NCI-H1694 treated with DMSO at 0.1 percent for 48 hours (cell line): ENCODE results near the gene IL19.
"Not testable (repeated sequence)": the region's sequence is repeated elsewhere in the genome, so short reads cannot be mapped to it uniquely, and the experiment has no call there.

ENCODE experiments used
- DNase-seq: peaks from one replicate; lab custom pipeline; 2025; lab: John Stamatoyannopoulos, UW

IL19 gene

GRCh38 chr1:206776229-206776628, 5.7 kb downstream of the IL19 start:
- no peak for DNase-seq

- DNase-seq: no peak
Observed at GRCh38 chr1:206778031-206778430, 7.5 kb downstream of the IL19 start.

- not testable (repeated sequence) for DNase-seq
Observed at GRCh38 chr1:206778911-206779310, 8.3 kb downstream of the IL19 start.

- no peak for DNase-seq
Observed at GRCh38 chr1:206779638-206780037, 9.1 kb downstream of the IL19 start.

- DNase-seq: no peak
Observed at GRCh38 chr1:206782448-206782847, 11.9 kb downstream of the IL19 start.

- no peak for DNase-seq
Observed at GRCh38 chr1:206783506-206783905, 12.9 kb downstream of the IL19 start.

- DNase-seq: no peak
Observed at GRCh38 chr1:206784471-206784903, 13.9 kb downstream of the IL19 start.

GRCh38 chr1:206785182-206785765, 14.7 kb downstream of the IL19 start:
- no peak for DNase-seq

GRCh38 chr1:206786212-206786886, 15.8 kb downstream of the IL19 start:
- DNase-seq: no peak

- DNase-seq: no peak
Observed at GRCh38 chr1:206787891-206788290, 17.3 kb downstream of the IL19 start.

GRCh38 chr1:206788487-206789050, 18.0 kb downstream of the IL19 start:
- DNase-seq: no peak

GRCh38 chr1:206790502-206791250, 20.1 kb downstream of the IL19 start:
- no peak for DNase-seq

GRCh38 chr1:206792939-206793607, 22.5 kb downstream of the IL19 start:
- no peak for DNase-seq

- no peak for DNase-seq
Observed at GRCh38 chr1:206793620-206794019, 23.0 kb downstream of the IL19 start.

- DNase-seq: no peak
Observed at GRCh38 chr1:206794294-206794908, 23.8 kb downstream of the IL19 start.

- no peak for DNase-seq
Observed at GRCh38 chr1:206796116-206796515, 25.5 kb downstream of the IL19 start.

GRCh38 chr1:206796981-206797402, 26.4 kb downstream of the IL19 start:
- no peak for DNase-seq

- DNase-seq: no peak
Observed at GRCh38 chr1:206797534-206798383, 27.2 kb downstream of the IL19 start.

- DNase-seq: no peak
Observed at GRCh38 chr1:206798384-206798996, 27.9 kb downstream of the IL19 start.

- DNase-seq: no peak
Observed at GRCh38 chr1:206799311-206799710, 28.7 kb downstream of the IL19 start.
